Cortex of kidney (tissue), 1 donor: ENCODE measurements around the gene TLCD5.

Source experiments
- DNase-seq: peaks from one replicate; lab custom pipeline; 2025; lab: John Stamatoyannopoulos, UW

TLCD5 gene

DNA sequence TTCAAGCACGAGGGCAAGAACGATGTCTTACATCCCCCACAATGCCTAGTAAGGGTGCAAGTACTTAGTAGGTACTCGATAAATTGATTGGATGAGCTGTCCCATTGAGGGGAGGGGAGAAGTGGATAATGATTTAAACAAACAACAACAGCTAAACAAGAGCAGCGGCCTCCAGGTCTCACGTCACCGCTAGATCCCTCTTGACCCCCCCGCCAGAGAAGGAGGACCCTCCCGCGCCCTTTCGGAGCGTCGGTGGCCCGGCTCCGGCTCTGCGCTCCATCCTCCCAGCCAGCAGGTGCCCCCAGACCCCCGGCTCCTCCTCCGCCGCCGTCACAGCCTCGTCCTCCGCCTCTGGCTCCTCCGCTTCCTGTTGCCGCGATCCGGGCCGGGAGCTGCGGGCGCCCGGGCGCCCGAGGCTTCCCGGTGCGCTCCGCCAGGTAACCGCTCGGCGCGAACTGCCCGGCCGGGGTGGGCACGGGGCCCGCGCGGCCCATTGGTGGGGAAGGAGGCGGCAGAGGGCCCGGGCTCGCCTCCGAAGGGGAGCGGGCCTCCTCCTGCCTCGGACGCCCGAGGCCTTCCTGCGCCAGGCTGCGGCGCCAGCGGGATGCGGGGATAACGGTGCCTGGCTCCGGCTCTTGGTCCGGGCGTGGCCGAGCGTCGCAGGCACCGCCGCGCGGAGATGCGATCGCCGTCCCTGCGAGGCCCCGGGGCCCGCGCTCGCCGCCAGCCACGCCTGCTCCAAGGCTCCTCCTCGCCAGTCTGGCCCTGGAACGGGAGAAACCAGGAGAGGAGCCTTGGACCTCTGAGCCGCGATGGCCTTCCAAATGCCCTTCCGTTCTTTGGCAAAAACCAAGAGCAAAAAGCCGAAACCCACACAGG is at the start of gene TLCD5:
TSS of gene TLCD5 (plus strand) at position 368 of the 879 bp plus-strand sequence. CDS start 2,143 bp downstream, outside the sequence.
- no peak for DNase-seq

GRCh38 chr11:120279502-120279901 is 45.6 kb upstream of the TLCD5 start:
- no peak for DNase-seq

GRCh38 chr11:120280600-120281051 is 44.5 kb upstream of the TLCD5 start:
- no peak for DNase-seq

- DNase-seq = no peak
These were observed 43.8 kb upstream of the TLCD5 start for GRCh38 chr11:120281143-120281795.

- DNase-seq = no peak
These were observed 42.0 kb upstream of the TLCD5 start for GRCh38 chr11:120283124-120283523.

DNA sequence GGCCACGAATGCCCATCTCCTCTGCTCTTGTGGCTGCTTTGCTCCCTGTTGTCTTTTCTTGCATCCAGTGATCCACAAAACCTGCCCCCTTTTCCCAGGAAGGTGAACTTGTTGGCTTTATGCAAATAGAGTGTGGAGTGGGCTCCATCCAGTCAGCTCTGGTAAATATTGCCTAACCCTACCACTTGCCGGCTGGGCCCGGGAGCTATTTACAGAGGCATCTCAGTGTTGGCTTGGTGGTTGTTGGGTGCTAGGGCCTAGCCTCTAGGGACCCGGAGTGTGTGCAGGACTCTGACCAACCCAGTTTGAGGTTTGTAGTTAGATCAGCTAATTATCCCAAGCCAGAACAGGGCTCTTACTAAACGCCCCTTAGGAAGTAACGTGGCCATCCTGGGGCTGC is 40.8 kb upstream of the TLCD5 start:
- DNase-seq = no peak

GRCh38 chr11:120285256-120285655 is 39.8 kb upstream of the TLCD5 start:
- DNase-seq = no peak

- no peak for DNase-seq
These were observed 37.1 kb upstream of the TLCD5 start for GRCh38 chr11:120288021-120288420.

- DNase-seq = no peak
These were observed 35.7 kb upstream of the TLCD5 start for GRCh38 chr11:120289426-120289825.

DNA sequence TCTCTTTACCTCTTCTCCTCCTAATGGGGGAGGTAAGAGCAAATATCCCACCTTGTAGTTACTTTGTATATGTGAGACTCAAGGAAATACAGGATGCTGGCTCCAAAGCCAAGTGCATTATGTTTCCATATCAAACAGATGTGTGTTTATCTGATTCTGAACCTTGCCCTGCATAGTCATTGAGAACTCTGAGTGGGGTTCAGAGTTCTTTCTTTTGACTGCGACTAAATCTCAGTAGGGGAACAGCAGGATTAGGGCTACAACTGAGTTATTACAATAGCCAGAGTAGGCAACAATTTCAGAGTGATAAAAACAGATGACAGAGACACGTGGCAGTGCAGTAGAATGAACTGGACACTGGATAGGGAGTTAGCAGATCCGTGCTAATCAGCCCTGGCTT is 34.1 kb upstream of the TLCD5 start:
- no peak for DNase-seq

DNA sequence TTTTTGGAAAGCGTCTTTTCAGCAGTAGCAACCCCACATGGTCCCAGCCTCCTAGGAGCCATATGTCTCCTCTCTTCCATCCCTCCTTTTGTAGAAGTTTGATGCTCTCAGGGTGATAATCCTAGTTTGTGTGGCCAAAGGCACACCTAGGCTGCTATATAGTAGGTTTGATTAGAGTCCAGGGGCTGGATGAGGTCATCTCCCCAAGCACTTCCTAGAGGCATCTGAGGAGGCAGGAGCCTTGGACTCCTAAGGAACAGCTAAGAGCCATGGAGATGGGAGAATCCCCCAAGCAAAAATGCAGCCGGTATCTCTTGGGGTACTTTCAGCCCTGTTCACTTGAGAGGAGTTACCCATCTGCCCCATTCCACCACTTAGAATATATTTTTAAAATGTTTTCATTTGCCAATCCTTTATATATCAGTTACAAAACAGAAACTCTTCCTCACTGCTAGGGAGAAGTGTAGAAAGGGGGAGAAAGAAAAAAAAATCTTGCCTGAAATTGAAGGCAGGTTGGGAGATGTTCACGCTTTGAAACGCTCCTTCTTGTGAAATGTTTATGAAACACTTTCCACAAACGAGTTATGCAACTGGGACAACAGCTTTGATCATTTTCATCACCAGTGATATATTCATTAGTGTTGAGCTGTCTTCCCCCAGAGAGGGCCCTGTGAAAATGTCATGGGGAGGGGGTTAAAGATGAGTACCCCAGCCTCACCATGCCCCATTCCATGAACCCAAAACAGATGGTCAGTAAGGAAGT is 31.9 kb upstream of the TLCD5 start:
- DNase-seq = no peak

DNA sequence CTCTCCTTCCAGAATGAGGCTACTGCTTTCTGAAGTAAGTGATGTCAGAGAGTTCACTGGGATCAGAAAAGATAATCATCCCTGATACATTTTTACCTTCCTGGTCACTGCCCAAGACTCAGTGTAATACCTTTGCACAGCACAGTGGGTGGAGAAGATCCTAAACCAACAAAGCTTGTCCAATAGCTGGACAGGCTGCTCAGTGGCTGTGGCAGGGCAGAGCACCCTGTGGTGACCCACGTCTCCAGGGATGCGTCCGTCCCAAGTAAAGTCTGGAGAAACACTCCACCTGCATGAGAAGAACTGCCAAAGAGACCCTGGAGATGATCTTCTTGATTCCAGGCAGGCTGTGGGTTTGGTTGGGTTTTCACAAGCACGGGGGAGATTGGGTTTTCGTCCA is 31.0 kb upstream of the TLCD5 start:
- no peak for DNase-seq

GRCh38 chr11:120295099-120295498 is 30.0 kb upstream of the TLCD5 start:
- no peak for DNase-seq

- DNase-seq = no peak
These were observed 28.5 kb upstream of the TLCD5 start for GRCh38 chr11:120296554-120296953.

GRCh38 chr11:120298461-120298860 is 26.6 kb upstream of the TLCD5 start:
- DNase-seq = no peak

- DNase-seq = no peak
These were observed 22.9 kb upstream of the TLCD5 start for GRCh38 chr11:120302001-120302805.

- DNase-seq = no peak
These were observed 22.0 kb upstream of the TLCD5 start for GRCh38 chr11:120303004-120303637.

DNA sequence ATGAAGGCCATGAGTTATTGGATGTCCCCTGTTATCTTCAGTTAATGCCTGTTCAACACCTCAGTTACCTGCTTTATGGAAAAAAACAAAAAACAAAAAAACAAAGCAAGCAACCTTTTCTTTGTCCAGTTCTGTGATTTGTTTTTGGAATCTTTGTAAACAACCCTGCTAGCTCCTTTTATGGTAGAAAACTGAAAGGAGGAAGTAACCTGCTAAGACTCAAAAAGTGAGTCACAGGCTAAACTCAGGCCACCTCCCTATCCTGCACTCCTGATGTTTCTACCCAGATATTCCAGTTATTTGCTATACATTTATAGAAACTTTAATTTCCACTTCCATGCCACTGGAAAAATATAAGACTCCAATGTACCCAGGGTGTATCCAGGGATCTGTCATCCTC is 20.6 kb upstream of the TLCD5 start:
- no peak for DNase-seq

- DNase-seq = no peak
These were observed 19.8 kb upstream of the TLCD5 start for GRCh38 chr11:120305286-120305685.

DNA sequence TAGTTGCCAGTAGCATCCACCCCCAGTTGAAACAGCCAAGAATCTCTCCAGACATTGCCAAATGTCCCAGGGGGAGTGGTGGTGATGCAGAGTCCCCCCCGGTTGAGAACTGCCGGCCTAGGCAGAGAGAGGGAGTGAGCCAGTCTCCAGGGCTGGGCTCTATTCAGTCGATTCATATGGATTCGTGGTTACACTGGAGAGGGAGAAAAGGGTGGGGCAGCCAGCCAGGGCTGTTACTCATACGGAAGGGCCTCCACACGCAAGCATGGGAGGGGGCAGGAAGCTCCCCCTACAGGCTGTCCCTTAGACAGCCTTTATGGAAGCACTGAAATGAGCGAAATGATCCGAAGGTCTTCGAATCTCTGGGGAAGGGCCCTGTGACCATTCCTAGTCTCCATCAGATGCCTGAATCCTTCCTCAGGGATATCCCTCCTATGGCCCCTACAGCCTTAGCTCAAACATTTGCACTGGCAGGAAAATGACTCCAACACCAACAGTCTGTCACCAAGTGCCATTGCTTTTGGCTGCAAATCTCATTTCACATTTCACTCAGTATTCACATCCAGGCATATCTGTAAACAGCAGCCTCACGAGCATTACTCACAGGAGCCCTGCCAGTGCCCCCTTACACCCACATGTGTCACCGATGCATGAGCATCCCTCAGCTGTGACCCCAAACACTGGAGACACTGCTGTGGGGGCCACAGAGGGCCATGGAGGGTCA is 18.4 kb upstream of the TLCD5 start:
- DNase-seq = no peak

GRCh38 chr11:120307476-120307875 is 17.6 kb upstream of the TLCD5 start:
- no peak for DNase-seq
